ENCODE results near the gene R3HCC1L.

R3HCC1L gene

DNA sequence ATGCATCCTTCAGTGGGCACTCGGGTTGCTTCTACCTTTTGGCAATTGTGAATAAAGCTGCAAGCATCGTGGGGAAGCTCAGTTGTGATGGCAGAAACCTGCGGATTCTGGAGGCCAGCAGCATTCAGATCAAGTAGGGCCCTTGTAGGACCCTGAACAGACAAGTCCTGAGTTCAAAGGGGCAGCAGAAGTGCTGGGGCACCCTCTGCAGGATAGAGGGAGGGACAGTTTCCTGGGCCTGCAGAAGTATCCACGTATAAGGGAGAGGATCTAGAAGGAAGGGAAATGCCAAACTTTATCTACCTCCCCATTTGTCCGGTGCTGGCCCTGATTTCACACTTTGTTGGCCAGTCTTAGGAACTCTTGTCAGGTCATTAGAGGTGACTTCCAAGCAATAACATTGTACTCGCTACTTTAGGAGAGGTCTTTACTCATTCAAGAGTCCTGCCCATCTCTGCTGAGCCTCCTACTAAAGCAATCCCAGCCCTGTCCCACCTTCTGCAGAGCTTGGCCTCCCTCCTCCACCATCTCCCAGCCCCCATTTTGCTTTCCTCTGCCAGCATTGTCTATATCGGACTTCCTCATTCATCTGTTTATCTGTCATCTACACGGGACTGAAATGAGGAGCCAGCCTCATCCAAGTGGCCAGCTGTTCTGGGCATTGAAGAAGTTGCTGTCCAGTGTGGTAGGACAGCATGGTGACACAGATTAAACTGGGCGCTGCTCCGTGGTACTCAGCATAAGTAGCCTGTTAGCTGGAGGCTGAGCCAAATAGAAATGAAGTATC, 26.6 kb upstream of the R3HCC1L start:
- no peak for TF ChIP-seq GATA2 (IDR thresholded peaks at IDR 0.05; ENCODE audit: low read depth, low read length)
- TF ChIP-seq GATA3 (IDR thresholded peaks at IDR 0.05; ENCODE audit: low read depth, low read length), result no peak

GRCh38 chr10:98110356-98110755, 24.1 kb upstream of the R3HCC1L start:
- TF ChIP-seq GATA2 (IDR thresholded peaks at IDR 0.05; ENCODE audit: low read depth, low read length), result no peak
- no peak for TF ChIP-seq GATA3 (IDR thresholded peaks at IDR 0.05; ENCODE audit: low read depth, low read length)

- TF ChIP-seq GATA3 (IDR thresholded peaks at IDR 0.05; ENCODE audit: low read depth, low read length) (no peak), GATA2 (IDR thresholded peaks at IDR 0.05; ENCODE audit: low read depth, low read length) (no peak)
Observed at GRCh38 chr10:98115031-98115787, 19.2 kb upstream of the R3HCC1L start.

GRCh38 chr10:98119891-98120290, 14.6 kb upstream of the R3HCC1L start:
- TF ChIP-seq GATA2 (IDR thresholded peaks at IDR 0.05; ENCODE audit: low read depth, low read length), result no peak
- TF ChIP-seq GATA3 (IDR thresholded peaks at IDR 0.05; ENCODE audit: low read depth, low read length), result no peak

- no peak for TF ChIP-seq GATA3 (IDR thresholded peaks at IDR 0.05; ENCODE audit: low read depth, low read length)
- TF ChIP-seq GATA2 (IDR thresholded peaks at IDR 0.05; ENCODE audit: low read depth, low read length), result no peak
Observed at GRCh38 chr10:98125940-98126631, 8.4 kb upstream of the R3HCC1L start.

- TF ChIP-seq GATA3 (IDR thresholded peaks at IDR 0.05; ENCODE audit: low read depth, low read length) (no peak), GATA2 (IDR thresholded peaks at IDR 0.05; ENCODE audit: low read depth, low read length) (no peak)
Observed at GRCh38 chr10:98128802-98129201, 5.7 kb upstream of the R3HCC1L start.

- TF ChIP-seq GATA3 (IDR thresholded peaks at IDR 0.05; ENCODE audit: low read depth, low read length) (no peak), GATA2 (IDR thresholded peaks at IDR 0.05; ENCODE audit: low read depth, low read length) (no peak)
Observed at GRCh38 chr10:98131619-98132018, 2.8 kb upstream of the R3HCC1L start.

DNA sequence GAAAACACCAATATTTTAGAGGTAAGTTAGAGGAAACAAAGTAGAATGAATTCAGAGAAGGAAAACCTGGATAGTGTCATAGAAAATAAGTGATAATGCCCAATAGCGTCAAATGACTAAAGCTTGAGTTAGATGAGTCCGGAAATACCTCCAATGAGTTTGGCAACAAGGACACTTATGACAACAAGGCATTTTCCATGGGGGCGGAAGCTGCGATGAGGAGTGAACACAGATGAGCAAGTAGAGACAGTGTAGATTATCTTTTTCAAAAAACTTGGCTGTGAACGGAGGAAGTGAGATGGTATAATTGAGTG, 383 bp upstream of the R3HCC1L start:
- TF ChIP-seq GATA3 (IDR thresholded peaks at IDR 0.05; ENCODE audit: low read depth, low read length), result no peak
- no peak for TF ChIP-seq GATA2 (IDR thresholded peaks at IDR 0.05; ENCODE audit: low read depth, low read length)

GRCh38 chr10:98135222-98135899, 904 bp downstream of the R3HCC1L start:
- no peak for TF ChIP-seq GATA2 (IDR thresholded peaks at IDR 0.05; ENCODE audit: low read depth, low read length)
- no peak for TF ChIP-seq GATA3 (IDR thresholded peaks at IDR 0.05; ENCODE audit: low read depth, low read length)

GRCh38 chr10:98138031-98138430, 3.6 kb downstream of the R3HCC1L start:
- TF ChIP-seq GATA2 (IDR thresholded peaks at IDR 0.05; ENCODE audit: low read depth, low read length), result no peak
- no peak for TF ChIP-seq GATA3 (IDR thresholded peaks at IDR 0.05; ENCODE audit: low read depth, low read length)

GRCh38 chr10:98139431-98139830, 5.0 kb downstream of the R3HCC1L start:
- TF ChIP-seq GATA2 (IDR thresholded peaks at IDR 0.05; ENCODE audit: low read depth, low read length) (no peak), GATA3 (IDR thresholded peaks at IDR 0.05; ENCODE audit: low read depth, low read length) (no peak)

DNA sequence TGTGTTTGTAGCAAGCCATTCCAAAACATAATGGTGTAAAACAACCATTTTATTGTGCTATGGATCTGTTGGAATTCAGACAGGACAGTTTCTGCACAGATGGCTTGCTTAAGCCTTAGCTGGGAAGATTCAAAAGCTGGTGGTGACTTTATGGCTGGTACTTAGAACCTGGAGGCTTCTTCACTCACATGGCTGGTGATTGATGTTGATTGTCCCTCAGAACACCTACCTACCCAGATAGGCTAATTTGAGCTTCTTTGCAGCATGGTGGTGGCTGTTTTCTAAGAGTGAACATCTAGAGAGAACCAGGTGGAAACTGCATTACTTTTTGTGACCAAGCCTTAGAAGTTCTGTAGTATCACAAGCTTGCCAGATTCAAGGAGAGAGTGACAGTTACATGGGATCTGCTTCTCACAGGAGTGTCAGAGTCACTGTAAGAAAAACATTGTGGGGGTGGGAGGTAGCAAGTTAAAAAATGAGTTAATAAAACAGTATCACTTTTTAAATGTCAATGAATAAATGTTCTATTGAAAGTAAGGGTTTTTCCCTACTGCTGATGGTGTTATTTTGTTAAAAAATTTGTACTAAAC, 7.1 kb downstream of the R3HCC1L start:
- TF ChIP-seq GATA3 (IDR thresholded peaks at IDR 0.05; ENCODE audit: low read depth, low read length), result no peak

DNA sequence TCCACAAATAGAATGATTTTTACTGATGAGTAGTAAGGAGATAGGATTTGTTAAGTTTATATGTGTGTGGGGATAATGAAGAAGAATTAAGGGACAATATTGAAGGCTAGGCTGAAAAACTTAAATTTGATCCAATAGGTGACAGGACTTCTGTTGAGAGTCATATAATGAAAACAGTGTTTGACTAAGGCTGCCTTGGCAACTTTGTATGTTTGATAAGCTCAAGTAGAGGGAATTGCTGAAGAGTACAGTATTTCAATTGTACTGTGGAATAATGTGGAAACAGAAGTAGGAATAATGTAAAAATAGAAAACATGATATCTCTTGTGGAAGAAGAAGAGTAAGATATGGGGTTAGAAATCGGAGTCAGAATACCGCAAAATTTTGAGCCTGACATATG, 10.5 kb downstream of the R3HCC1L start:
- TF ChIP-seq GATA2 (IDR thresholded peaks at IDR 0.05; ENCODE audit: low read depth, low read length) (no peak), GATA3 (IDR thresholded peaks at IDR 0.05; ENCODE audit: low read depth, low read length) (no peak)

DNA sequence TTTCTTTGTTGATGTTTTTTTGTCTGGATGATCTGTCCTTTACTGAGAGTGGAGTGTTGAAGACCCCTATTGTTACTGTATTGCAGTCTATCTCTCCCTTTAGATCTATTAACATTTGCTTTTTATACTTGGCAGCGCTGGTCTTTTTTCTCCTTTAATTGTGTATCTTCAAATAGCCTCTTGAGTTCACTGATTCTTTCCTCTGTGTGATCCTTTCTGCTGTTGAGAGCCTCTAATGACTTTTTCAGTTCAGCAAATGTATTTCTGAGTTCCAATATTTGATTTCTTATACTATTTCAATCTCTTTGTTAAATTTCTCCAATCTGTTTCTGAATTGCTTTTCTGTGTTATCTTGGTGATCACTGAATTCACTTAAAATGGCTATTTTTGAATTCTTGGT, 15.4 kb downstream of the R3HCC1L start:
- TF ChIP-seq GATA3 (IDR thresholded peaks at IDR 0.05; ENCODE audit: low read depth, low read length), result no peak
- no peak for TF ChIP-seq GATA2 (IDR thresholded peaks at IDR 0.05; ENCODE audit: low read depth, low read length)

Measured in SH-SY5Y (cell line).